BLaER1 treated with 17β-estradiol and CSF1 and Interleukin-3, amounts not matched to agents 10 nM and 100 nM (cell line): ENCODE measurements around the gene PGM5.

ENCODE experiments used
- H3K27ac ChIP-seq, 11 experiments: shearing (Covaris generic); formaldehyde crosslinking; 2 replicates each; pipeline ENCODE4 v1.8.1; 2022
- H3K27me3 ChIP-seq, 11 experiments: shearing (Covaris generic); formaldehyde crosslinking; 2 replicates each; pipeline ENCODE4 v1.8.1; 2022
- H3K36me3 ChIP-seq, 11 experiments: shearing (Covaris generic); formaldehyde crosslinking; 2 replicates each; pipeline ENCODE4 v1.8.1; 2022
- H3K4me1 ChIP-seq, 10 experiments: shearing (Covaris generic); formaldehyde crosslinking; 2 replicates each; pipeline ENCODE4 v1.8.1; 2022
- H3K4me2 ChIP-seq, 11 experiments: shearing (Covaris generic); formaldehyde crosslinking; 2 replicates each; pipeline ENCODE4 v1.8.1; 2022
- H3K4me3 ChIP-seq, 10 experiments: shearing (Covaris generic); formaldehyde crosslinking; 2 replicates each; pipeline ENCODE4 v1.8.1; 2022
- H3K9ac ChIP-seq, 11 experiments: shearing (Covaris generic); formaldehyde crosslinking; 2 replicates each; pipeline ENCODE4 v1.8.1; 2022
- H3K9me3 ChIP-seq, 11 experiments: shearing (Covaris generic); formaldehyde crosslinking; replicated peaks in 1 of 11; 2 replicates each; pipeline ENCODE4 v1.8.1; 2022
- H4K20me1 ChIP-seq, 11 experiments: shearing (Covaris generic); formaldehyde crosslinking; 2 replicates each; pipeline ENCODE4 v1.8.1; 2022
- Cebpa-rat ChIP-seq, 11 experiments: shearing (Covaris generic); IDR thresholded peaks; 2 replicates each; pipeline ENCODE4 v1.8.1; 2022

Gene PGM5

DNA sequence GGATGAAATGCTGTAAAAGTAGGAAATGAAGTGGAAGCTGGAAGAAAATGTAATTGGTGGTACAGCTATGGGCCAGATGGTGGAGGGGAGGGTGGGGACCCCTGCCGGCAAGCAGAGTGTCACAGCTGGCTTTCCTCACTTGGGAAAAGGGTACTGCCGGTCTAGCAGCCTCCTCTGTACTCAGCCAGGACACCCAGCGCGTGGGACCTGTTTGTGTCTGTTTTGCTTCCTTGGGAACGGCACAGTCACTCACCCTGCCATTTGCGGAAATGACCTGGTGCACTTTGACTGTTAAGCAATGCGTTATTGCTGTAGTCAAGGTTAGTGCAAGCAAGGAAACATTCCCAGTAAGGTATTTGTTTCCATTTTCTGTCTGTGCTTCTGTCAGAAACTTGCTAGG is 174.2 kb downstream of the PGM5 start:
- Histone ChIP-seq H3K9me3 (no peaks in the 10 kb centered on the region), H4K20me1 (no peaks in the 10 kb centered on the region), H3K4me1 (peaks cover 0 to 12% (median 5%) of the 10 kb centered on the region in 10 experiments; a peak in 8 of 20 replicates), H3K27ac (no peak overlapping the region), H3K27me3 (no peaks in the 10 kb centered on the region), H3K9ac (no peak overlapping the region), H3K4me2 (no peak overlapping the region), H3K36me3 (no peaks in the 10 kb centered on the region), H3K4me3 (no peak overlapping the region)
- no peak for TF ChIP-seq Cebpa-rat (IDR thresholded peaks at IDR 0.05)

DNA sequence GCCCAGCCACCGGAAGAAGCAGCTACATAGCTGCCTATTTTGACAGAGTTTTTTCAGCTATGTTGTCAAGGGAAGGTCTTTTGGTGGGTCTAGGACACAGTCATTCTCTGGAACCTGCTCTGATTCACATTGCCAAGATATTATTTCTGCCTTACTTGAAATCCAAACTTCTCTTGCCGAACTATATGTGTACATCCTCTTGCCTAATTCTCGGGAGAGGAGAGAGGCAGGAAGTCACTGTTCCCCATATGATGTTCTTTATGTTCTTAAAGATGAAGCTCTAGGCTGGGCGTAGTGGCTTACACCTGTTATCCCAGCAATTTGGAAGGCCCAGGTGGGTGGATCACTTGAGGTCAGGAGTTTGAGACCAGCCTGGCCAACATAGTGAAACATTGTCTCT is 175.7 kb downstream of the PGM5 start:
- Histone ChIP-seq H3K27me3 (no peaks in the 10 kb centered on the region), H3K27ac (no peak overlapping the region; a peak in 1 of 22 replicates), H3K9ac (no peak overlapping the region), H4K20me1 (no peaks in the 10 kb centered on the region), H3K4me3 (no peak overlapping the region), H3K4me2 (peak overlapping the region in 6 of 11 experiments; percentile 5 to 59 (median 32); a peak in 11 of 22 replicates), H3K9me3 (no peaks in the 10 kb centered on the region), H3K4me1 (peaks cover 0 to 12% (median 5%) of the 10 kb centered on the region in 10 experiments; a peak in 8 of 20 replicates), H3K36me3 (no peaks in the 10 kb centered on the region)
- TF ChIP-seq Cebpa-rat (IDR thresholded peaks at IDR 0.05) = no peak

DNA sequence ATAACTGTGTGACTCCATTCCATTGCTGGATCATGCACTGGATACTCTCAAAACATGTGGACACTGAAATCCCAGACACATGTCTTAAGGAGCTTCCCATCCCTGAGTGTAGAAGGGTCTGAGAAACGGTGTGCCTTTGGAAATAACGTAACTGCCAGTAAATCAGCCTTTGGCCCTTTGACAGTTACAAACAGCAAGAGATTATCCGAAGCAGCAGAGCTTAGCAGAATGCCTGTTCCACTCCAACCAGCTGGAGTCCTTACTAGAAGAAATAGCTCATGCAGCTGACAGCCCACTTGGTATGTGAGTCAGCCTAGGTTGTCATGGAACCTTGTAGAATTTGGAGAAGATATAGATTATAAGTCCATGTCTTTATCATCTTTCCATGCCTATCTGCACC is 177.3 kb downstream of the PGM5 start:
- no peaks in the 10 kb centered on the region for H4K20me1 ChIP-seq
- no peak overlapping the region for H3K4me2 ChIP-seq
- no peaks in the 10 kb centered on the region for H3K27me3 ChIP-seq
- no peak overlapping the region for H3K9ac ChIP-seq
- H3K4me1 ChIP-seq = peaks cover 0 to 12% (median 5%) of the 10 kb centered on the region in 10 experiments; a peak in 8 of 20 replicates
- H3K4me3 ChIP-seq = no peak overlapping the region
- no peak overlapping the region for H3K27ac ChIP-seq
- H3K36me3 ChIP-seq = no peaks in the 10 kb centered on the region
- no peaks in the 10 kb centered on the region for H3K9me3 ChIP-seq
- no peak for TF ChIP-seq Cebpa-rat (IDR thresholded peaks at IDR 0.05)

GRCh38 chr9:68536876-68537615 is 180.6 kb downstream of the PGM5 start:
- no peaks in the 10 kb centered on the region for H4K20me1 ChIP-seq
- no peaks in the 10 kb centered on the region for H3K27me3 ChIP-seq
- no peak overlapping the region for H3K4me2 ChIP-seq
- no peaks in the 10 kb centered on the region for H3K9me3 ChIP-seq
- no peak overlapping the region for H3K4me3 ChIP-seq
- H3K36me3 ChIP-seq = no peaks in the 10 kb centered on the region
- no peak for TF ChIP-seq Cebpa-rat (IDR thresholded peaks at IDR 0.05)
- no peak overlapping the region for H3K9ac ChIP-seq
- H3K4me1 ChIP-seq = peaks cover 0 to 23% (median 15%) of the 10 kb centered on the region in 10 experiments; a peak in 15 of 20 replicates
- no peak overlapping the region for H3K27ac ChIP-seq

- Histone ChIP-seq H3K4me2 (no peak overlapping the region), H3K4me1 (peaks cover 0 to 19% (median 12%) of the 10 kb centered on the region in 10 experiments; a peak in 15 of 20 replicates), H3K4me3 (no peak overlapping the region), H3K9me3 (no peaks in the 10 kb centered on the region), H3K27ac (no peak overlapping the region), H3K36me3 (no peaks in the 10 kb centered on the region), H3K27me3 (no peaks in the 10 kb centered on the region), H4K20me1 (no peaks in the 10 kb centered on the region), H3K9ac (no peak overlapping the region)
- no peak for TF ChIP-seq Cebpa-rat (IDR thresholded peaks at IDR 0.05)
These were observed 181.1 kb downstream of the PGM5 start for GRCh38 chr9:68537616-68537880.

- H3K9ac ChIP-seq = no peak overlapping the region
- H3K27ac ChIP-seq = no peak overlapping the region
- no peak for TF ChIP-seq Cebpa-rat (IDR thresholded peaks at IDR 0.05)
- H4K20me1 ChIP-seq = no peaks in the 10 kb centered on the region
- H3K4me2 ChIP-seq = no peak overlapping the region
- H3K9me3 ChIP-seq = no peaks in the 10 kb centered on the region
- H3K4me3 ChIP-seq = no peak overlapping the region
- H3K36me3 ChIP-seq = no peaks in the 10 kb centered on the region
- no peaks in the 10 kb centered on the region for H3K27me3 ChIP-seq
- peaks cover 0 to 16% (median 12%) of the 10 kb centered on the region in 10 experiments; a peak in 15 of 20 replicates for H3K4me1 ChIP-seq
These were observed 181.8 kb downstream of the PGM5 start for GRCh38 chr9:68538200-68538599.

DNA sequence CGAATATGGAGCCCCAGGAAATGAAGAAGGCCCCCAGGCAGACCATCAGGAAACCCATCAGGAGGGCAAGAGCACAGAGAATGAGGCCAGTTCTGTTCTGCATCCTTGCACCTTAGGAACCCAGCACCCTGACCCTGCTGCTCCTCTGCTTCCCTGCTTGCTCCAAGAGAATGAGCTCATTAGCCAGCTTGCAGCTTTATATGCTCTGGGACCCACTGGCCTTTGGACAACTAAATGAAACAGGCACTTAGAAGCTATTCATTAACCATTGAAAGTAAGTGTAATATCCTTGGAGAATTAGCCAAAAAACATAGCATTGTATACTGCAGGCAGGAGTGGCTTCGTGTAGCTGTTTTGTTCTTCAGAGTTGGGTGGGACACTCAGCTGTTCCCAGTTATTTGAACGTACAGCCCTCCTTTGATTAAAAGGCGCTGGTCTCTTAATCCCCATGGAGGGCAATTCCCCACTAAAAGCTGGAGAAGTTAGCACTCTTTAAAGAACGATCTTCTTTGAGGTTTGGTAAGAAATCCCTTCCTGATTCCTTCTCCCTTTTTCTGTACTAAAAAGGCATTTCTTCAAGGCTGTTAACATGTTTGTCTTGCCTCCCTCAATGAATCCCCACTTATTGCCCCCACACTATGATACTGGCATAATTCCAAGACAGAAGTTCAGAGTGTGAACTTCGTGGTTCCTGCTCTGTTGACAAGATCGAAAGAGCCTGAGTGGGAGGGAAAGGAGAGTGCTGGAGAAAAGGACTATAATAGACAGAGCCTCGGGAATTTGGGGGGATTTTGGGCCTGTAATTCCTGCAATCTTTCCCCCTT is 184.5 kb downstream of the PGM5 start, which contains the start of gene TMEM252:
TMEM252 (minus strand) TSS at position 172 of the 824 bp plus-strand sequence; CDS start at position 103, 69 bp downstream.
- Histone ChIP-seq H3K27me3 (no peaks in the 10 kb centered on the region), H3K9ac (no peak within 1 kb of the TSS), H3K4me2 (peak within 1 kb of the TSS in 10 of 11 experiments; percentile 2 to 63 (median 29); a peak in 17 of 22 replicates), H3K4me1 (peaks cover 3 to 30% (median 22%) of the 10 kb centered on the region in 10 experiments; a peak in 19 of 20 replicates), H3K36me3 (no peaks in the 10 kb centered on the region), H3K4me3 (no peak within 1 kb of the TSS), H3K9me3 (no peaks in the 10 kb centered on the region), H3K27ac (no peak within 1 kb of the TSS; a peak in 1 of 22 replicates), H4K20me1 (no peaks in the 10 kb centered on the region)
- TF ChIP-seq Cebpa-rat (IDR thresholded peaks at IDR 0.05) = no peak

- Histone ChIP-seq H3K27me3 (no peaks in the 10 kb centered on the region), H3K9me3 (no peaks in the 10 kb centered on the region), H3K4me2 (peak overlapping the region in 10 of 11 experiments; percentile 2 to 63 (median 29); a peak in 17 of 22 replicates), H3K4me1 (peaks cover 10 to 36% (median 28%) of the 10 kb centered on the region in 10 experiments), H3K27ac (no peak overlapping the region; a peak in 1 of 22 replicates), H3K9ac (no peak overlapping the region), H3K36me3 (no peaks in the 10 kb centered on the region), H3K4me3 (no peak overlapping the region), H4K20me1 (no peaks in the 10 kb centered on the region)
- no peak for TF ChIP-seq Cebpa-rat (IDR thresholded peaks at IDR 0.05)
These were observed 185.2 kb downstream of the PGM5 start for GRCh38 chr9:68541568-68541967.

- Histone ChIP-seq H3K4me1 (peaks cover 30 to 58% (median 50%) of the 10 kb centered on the region in 10 experiments), H3K9me3 (no peaks in the 10 kb centered on the region), H3K4me3 (no peak overlapping the region), H3K36me3 (no peaks in the 10 kb centered on the region), H4K20me1 (no peaks in the 10 kb centered on the region), H3K9ac (no peak overlapping the region; a peak in 1 of 22 replicates), H3K27me3 (no peaks in the 10 kb centered on the region), H3K4me2 (peak overlapping the region in 8 of 11 experiments; percentile 73 to 87 (median 82); a peak in 16 of 22 replicates), H3K27ac (peak overlapping the region in 10 of 11 experiments; percentile 74 to 95 (median 86); a peak in 20 of 22 replicates)
- no peak for TF ChIP-seq Cebpa-rat (IDR thresholded peaks at IDR 0.05)
These were observed 188.8 kb downstream of the PGM5 start for GRCh38 chr9:68545033-68545705.
